Eye (tissue), 1 donor: Measurements from ENCODE around the gene LEFTY2.
"Not testable (repeated sequence)": the region's sequence is repeated elsewhere in the genome, so short reads cannot be mapped to it uniquely, and the experiment has no call there.

Source experiments
- DNase-seq: peaks from one replicate; pipeline ENCODE4 v3.0.0-alpha.2; 2015

LEFTY2 gene

DNA sequence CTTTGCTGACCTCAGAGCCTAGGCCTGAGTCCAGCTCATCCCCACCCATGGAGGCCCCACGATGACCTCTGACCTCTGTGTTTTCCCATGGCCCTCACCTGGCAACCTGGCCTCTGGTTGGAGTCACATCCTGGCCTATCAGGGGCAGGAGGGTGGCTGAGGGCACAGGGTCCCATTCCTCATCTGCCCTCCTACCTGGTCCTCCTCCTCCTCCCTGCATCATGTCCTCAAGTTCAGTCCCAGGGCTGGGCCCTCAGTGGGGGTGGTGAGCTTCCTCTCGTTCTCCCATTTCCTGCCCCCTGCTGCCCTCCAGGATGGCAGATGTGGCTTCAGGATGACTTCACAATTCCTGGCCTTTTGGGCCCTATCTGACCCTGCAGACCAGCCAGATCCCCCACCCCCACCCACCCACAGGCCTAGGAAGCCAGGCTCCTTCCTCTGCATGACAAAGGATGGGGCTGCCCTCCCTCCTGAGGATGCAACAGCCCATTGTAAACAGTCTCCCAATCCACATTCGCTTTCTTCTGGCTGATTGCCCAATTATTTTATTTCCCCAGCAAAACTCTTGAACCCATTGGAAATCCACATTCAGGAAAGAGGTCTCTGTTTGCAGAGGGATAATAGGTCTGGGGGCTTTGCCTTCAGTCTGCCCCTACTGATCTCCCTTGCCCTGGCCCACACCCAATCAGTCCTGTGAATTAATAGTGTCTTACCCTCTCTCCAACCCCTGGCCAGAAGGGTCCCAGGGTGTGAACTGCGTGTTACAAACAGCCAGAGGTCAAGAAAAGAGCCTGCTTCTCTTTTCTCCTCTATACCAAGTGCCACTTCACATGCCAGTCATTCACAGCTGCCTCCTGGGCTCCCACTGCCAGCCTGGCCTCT is 41.7 kb downstream of the LEFTY2 start:
- DNase-seq = no peak

DNA sequence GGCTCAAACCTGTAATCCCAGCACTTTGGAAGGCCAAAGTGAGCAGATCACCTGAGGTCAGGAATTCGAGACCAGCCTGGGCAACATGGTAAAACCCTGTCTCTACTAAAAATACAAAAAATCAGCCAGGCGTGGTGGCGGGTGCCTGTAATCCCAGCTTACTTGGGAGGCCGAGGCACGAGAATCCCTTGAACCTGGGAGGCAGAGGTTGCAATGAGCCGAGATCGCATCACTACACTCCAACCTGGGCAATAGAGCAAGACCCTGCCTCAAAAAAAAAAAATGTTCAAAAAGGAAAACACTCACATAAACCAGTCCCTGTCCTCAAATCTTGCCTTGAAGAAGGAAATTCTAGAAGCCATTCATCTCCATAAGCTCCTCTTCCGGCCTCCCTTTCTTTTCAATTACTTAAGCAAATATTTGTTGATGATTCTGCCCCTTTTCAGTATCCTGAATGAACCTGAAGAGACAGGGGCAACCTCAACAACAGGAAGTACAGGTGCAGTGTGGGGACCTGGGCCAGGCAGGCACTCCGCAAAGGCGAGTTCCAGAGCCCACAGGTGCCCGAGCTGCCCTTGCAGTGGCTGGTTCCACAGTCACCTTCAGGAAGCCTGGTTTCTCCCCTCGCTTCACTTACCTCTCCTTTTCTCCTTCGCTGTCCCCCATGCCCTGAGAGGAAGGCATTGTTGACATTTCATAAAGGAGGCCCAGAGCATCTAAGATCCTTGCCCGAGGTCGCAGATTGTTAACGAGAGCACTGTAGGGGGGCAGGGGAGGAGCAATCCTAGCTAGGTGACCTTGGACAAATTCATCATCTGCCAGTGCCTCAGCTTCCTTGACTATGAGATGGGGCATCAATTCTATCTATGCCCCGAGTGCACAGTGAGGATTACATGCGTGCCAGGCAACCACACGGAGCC is 43.2 kb downstream of the LEFTY2 start:
- no peak for DNase-seq

DNA sequence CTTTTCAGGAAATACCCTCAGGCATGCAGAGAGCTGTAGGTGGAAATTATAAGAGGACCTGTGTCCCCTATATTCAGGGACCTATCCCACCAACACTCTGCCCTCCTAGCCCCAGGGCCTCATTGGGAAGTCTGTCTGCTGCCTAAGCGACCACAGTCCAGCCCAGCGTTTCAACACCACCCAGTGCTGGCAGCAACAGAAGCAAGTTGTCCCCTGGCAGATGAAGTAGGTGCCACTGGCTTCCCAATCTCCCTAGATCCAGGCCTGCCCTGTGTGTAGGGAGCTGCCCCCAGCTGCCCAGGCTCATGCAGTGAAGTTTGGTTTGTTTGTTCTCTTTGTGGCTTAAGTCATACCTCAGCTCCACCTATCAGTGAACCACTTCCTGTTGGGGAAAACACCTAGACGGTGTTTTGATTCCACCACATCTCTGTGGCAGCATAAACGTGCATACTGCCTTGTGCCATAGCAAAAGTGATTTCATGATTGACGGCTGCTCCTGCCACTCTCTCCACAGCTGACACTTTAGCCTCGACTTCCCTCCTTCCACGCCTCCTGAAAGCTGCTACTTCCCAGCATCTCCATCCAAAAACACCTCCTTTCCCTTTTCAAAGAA is 44.0 kb downstream of the LEFTY2 start:
- no peak for DNase-seq

DNA sequence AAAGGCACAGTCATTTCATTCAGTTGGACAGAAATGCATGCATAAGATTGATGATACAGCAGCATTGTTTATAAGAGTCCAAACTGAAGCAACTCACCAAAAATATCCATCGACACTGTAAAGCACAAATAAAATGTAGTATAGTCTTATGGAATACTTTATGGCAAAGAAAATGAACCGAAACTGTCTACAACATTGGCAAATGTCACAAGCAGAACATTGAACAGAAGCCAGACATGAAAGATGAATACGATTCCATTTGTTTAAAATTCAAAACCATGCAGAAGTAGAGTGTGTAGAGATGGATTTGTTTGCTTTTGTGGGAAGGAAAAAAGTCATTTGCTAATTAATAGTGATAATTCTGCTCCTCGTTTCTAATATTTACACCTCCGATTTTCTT is 44.5 kb downstream of the LEFTY2 start:
- no peak for DNase-seq

DNA sequence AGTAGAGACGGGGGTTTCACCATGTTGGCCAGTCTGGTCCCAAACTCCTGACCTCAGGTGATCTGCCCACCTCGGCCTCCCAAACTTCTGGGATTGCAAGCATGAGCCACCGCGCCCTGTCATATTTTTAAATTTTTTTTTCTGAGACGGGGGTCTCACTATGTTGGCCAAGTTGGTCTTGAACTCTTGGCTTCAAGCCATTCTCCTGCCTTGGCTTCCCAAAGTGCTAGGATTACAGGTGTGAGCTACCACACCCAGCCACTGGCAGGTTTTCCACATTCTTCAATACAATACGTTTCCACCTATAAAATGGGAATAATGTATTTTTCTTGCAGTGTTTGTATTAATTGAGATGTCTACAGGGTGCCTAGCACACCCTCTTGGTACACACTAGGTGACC is 48.7 kb downstream of the LEFTY2 start:
- no peak for DNase-seq

DNA sequence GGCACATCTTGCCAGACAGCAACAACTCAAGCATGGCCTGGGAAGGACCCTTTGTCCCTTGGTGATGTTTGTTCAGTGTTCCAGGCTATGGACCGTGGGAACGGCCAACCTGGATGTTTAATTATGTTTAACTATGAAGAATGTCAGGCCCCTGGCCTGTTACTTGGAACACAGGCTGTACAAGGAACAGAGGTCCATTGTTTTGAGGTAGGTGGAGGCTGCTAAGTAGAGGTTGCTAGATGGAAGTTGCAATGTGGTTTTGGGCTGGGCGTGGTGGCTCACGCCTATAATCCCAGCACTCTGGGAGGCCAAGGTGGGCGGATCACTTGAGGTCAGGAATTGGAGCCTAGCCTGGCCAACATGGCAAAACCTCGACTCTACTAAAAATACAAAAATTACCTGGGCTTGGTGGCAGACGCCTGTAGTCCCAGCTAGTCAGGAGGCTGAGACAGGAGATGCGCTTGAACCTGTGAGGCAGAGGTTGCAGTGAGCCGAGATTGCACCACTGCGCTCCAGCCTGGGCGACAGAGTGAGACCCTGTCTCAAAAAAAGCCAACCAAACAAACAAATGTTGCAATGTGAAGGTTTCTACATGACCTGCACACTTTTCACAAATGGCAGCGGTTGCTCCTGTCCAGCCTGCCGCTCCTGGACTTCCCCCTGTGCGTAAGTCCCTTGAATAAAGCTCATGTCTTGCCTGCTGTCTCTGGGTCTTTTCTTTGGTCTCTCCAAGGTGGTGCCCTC is 49.6 kb downstream of the LEFTY2 start:
- DNase-seq = no peak

DNA sequence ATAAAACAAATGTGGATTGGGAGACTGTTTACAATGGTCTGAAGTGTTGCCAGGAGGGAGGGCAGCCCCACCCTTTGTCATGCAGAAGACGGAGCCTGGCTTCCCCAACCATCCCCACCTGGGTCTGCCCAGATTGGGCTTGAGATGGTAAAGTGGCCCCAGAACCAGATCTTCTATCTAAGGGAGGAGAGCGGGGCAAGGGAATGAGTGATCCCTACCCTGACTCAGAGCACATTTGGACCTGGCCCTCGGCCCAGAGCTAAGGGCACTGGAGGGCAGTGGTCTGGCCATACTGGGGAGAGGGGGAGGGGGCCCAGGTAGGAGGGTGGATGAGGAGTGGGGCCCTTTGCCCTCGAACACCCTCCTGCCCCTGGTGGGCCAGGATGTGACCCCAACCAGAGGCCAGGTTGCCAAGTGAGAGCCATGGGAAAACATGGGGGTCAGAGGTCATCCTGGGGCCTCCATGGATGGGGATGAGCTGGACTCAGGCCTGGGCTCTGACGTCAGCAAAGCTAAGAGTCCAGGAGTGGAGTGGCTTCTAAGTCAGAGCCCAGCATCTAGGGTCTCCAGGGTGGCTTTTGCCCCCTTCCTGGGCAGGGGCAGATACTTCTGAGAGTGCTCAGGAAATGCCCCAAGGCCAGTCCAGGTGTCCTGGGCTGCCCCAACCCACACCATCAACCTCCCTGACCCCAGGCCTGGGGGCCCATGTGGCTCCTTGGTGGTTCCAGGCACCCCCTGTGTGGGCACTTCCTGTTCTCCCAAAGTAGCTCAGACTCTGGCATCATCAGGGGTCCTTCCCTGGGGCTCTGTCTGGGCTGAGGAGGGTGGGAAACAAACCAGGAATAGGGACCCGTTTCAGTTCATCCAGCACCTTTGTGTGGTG is 50.4 kb downstream of the LEFTY2 start:
- DNase-seq = no peak

DNA sequence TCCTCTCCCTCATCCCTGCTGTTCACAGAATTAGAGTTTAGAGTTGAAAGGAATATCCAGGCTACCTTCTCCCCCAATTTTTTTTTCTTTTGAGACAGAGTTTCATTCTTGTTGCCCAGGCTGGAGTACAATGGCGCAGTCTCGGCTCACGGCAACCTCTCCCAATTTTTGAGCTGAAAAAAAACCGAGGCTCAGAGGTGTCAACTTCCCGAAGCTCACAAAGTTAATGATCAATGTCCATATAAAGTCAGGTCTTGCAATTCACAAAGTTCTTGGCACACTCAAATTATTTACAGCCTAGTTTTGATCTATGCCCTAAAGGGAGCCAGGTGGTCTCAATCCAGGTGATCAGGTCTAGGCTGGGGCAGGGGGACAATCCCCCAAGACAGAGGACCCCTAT is 51.3 kb downstream of the LEFTY2 start:
- no peak for DNase-seq

DNA sequence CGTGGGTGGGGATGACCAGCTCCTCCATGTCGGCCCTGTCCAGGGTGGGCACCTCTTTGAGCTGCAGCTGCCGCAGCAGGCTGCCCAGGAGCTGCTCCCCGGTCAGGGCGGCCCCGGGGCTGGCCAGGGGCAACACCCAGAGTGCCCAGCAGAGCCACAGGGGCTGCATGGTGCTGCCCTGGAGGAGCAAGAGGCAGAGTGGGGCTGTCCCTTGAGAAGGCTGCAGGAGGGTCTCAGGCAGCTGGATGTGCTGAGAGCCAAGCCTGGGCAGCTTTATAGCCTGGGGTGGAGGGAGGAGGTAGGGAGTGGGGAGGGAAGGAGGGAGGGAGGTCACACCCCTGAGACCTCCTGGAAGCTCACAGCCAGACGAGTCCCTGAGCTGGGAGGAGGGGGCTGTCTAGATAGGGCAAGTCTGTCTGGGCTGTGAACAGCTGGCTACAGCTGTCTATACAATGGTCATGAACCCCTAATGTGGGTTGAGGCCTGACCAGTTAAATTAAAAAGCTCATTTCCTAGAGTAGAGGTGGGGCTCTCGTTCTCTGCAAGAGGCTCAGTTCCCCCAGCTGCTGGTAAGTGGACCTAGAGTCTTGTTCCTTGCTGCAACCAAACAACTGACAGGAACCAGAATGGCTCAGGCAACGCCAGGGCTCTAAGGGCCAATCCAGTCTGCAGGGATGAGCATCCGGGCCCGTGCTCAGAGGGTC is 52.0 kb downstream of the LEFTY2 start, which contains the start of gene LEFTY1:
Gene LEFTY1, minus strand, starts transcription at position 249 of the 704 bp plus-strand sequence. Its CDS starts 80 bp downstream, at position 169.
- DNase-seq = peak; percentile 67

DNA sequence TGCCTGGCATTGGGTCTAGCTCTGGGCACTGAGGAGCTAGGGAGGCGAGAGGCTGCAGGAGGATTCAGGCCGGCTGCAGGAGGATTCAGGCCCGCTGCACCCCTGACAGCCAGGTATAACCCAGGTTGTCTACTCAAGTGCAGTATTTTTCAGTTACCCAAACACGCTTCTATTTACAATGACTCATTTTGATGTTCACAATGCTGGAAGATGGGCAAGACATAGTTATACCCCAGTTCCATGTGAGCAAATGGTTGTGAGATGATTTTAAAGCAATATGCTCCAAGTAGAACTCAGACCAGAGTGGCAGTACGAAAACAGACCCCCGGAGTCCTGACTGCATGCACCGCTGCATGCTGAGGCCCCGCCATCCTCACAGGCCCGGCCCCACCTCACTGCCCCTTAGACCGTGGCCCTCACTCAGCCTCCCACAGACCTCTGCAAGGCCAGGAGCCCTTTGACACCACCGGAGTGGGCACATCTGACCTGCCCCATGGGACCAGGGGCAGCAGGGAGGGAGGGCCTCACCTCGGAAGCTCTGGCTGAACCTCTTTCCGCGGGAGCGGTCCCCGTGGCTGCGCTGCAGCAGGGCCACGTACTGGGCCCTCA is 52.6 kb downstream of the LEFTY2 start:
- DNase-seq = no peak

DNA sequence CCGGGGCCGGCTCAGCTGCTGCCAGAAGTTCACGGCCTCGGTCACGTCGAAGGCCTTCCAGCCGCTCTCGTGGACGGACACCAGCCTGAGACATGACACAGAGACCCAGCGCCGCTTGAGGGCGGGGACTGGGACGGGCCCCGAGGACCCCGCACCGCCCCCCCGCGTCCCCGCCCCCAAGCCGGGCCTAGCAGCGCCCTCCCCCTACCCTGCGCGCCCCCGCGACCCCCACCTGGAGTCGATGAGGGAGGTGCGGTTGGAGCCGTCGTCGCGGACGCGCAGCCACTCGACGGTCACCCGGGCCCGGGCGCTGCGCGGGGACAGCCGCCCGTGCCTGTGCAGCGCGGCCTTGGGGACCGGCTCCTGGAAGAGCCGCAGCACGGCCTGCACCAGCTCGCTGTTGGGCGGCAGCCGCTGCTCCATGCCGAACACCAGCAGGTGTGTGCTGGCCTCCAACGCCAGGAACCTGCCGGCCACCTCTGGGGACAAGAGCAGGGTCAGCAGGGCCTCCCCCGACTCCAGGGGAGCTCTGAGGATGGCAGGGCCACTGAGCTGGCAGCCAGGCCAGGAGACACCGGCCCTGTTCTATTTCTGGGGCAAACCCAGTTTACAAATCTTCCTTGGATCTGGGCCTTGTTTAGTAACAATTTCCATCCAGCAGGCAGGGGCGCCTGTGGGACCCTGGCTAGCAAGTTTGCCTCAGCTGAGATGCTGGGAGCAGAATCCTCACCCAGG is 53.3 kb downstream of the LEFTY2 start:
- DNase-seq = not testable (repeated sequence)

DNA sequence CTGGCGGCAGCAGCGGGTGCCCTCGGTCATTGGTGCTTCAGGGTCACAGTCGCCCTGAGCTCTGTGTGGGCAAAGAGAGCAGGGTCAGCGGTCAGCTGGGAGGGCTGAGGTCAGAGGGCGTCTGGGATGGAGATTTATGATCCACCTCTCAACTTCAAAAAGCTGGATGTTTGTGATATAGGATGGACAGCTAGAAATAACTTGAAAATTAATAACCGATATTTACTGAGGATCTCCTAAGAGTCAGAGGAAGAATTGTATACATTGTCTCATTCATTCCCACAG is 54.0 kb downstream of the LEFTY2 start:
- DNase-seq = no peak
